Adrenal gland (tissue), 5 donors: Measurements from ENCODE around the gene TPP1.

Experiments used
- POLR2A ChIP-seq, 2 donors: fragments of 450-650 bp; IDR thresholded peaks; one replicate each; pipeline ENCODE4 v1.6.1; 2017; ENCODE audit warnings: antibody characterized with exemption in 2 of 2, mild to moderate bottlenecking in 2 of 2, moderate library complexity in 1 of 2
- TF ChIP-seq, protein P1 (sequence below), 6 experiments: fragments of 450-650 bp in 4 of 6; fragments of 200-600 bp in 2 of 6; sonication (generic) in 1 of 6; IDR thresholded peaks; 1 replicate in 5 of 6; 2 replicates in 1 of 6; pipeline versions ENCODE4 v1.5.1 to v1.8.0; 2016 to 2021; ENCODE audit warnings: antibody characterized with exemption in 6 of 6, mild to moderate bottlenecking in 2 of 6, moderate library complexity in 1 of 6
- donor health status: DM: no; HTN: no; CAD: no.

DNA sequence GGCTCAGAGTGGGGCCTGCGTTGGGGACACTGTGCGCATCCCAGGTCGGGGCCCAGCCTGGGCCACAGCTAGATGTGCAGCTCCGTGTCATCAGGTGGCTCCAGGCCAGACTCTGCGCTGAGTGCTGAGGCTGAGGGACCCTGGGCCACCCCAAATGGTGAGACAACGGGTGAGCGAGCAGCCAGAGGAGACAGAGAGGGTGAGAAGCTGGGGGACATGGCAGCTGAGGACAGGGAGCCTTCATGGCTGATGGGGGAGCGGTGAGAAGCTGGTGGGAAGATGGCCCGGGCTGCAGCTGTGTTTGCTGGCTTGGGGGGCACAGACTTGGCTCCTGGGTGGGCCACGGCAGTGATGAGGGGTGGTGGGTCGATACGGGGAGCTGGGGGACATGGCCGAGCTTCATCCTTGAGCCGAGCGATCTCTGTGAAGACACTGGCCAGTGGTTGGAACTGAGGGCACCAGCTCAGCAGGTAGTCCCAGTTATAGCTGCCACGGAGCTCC is 2.5 kb upstream of the TPP1 start:
- TF ChIP-seq, protein P1, sequence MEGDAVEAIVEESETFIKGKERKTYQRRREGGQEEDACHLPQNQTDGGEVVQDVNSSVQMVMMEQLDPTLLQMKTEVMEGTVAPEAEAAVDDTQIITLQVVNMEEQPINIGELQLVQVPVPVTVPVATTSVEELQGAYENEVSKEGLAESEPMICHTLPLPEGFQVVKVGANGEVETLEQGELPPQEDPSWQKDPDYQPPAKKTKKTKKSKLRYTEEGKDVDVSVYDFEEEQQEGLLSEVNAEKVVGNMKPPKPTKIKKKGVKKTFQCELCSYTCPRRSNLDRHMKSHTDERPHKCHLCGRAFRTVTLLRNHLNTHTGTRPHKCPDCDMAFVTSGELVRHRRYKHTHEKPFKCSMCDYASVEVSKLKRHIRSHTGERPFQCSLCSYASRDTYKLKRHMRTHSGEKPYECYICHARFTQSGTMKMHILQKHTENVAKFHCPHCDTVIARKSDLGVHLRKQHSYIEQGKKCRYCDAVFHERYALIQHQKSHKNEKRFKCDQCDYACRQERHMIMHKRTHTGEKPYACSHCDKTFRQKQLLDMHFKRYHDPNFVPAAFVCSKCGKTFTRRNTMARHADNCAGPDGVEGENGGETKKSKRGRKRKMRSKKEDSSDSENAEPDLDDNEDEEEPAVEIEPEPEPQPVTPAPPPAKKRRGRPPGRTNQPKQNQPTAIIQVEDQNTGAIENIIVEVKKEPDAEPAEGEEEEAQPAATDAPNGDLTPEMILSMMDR (IDR thresholded peaks at IDR 0.05), result no peak
- no peak for TF ChIP-seq POLR2A (IDR thresholded peaks at IDR 0.05)
